Measurements from ENCODE around the gene ASTN2.

The ASTN2 gene

GRCh38 chr9:117413346-117414219, 1.3 kb downstream of the ASTN2 start:
- DNase-seq = no peak

- no peak for DNase-seq
Observed at GRCh38 chr9:117412841-117413240, 2.0 kb downstream of the ASTN2 start.

- DNase-seq = no peak
Observed at GRCh38 chr9:117412006-117412715, 2.7 kb downstream of the ASTN2 start.

GRCh38 chr9:117411547-117411946, 3.3 kb downstream of the ASTN2 start:
- peak in 1 of 2 experiments; percentile 3 for DNase-seq

GRCh38 chr9:117409321-117409720, 5.5 kb downstream of the ASTN2 start:
- DNase-seq = no peak

- DNase-seq = no peak
Observed at GRCh38 chr9:117407436-117408022, 7.3 kb downstream of the ASTN2 start.

- no peak for DNase-seq
Observed at GRCh38 chr9:117405950-117406705, 8.7 kb downstream of the ASTN2 start.

GRCh38 chr9:117403848-117404247, 11.0 kb downstream of the ASTN2 start:
- DNase-seq = no peak

- DNase-seq = no peak
Observed at GRCh38 chr9:117403403-117403811, 11.4 kb downstream of the ASTN2 start.

GRCh38 chr9:117400171-117400570, 14.7 kb downstream of the ASTN2 start:
- DNase-seq = no peak

GRCh38 chr9:117395151-117395650, 19.7 kb downstream of the ASTN2 start:
- DNase-seq = no peak

- no peak for DNase-seq
Observed at GRCh38 chr9:117394655-117395054, 20.2 kb downstream of the ASTN2 start.

GRCh38 chr9:117392992-117393391, 21.9 kb downstream of the ASTN2 start:
- no peak for DNase-seq

- no peak for DNase-seq
Observed at GRCh38 chr9:117387422-117387821, 27.4 kb downstream of the ASTN2 start.

- no peak for DNase-seq
Observed at GRCh38 chr9:117379341-117379740, 35.5 kb downstream of the ASTN2 start.

GRCh38 chr9:117377046-117377445, 37.8 kb downstream of the ASTN2 start:
- no peak for DNase-seq

- no peak for DNase-seq
Observed at GRCh38 chr9:117375956-117376355, 38.9 kb downstream of the ASTN2 start.

- no peak for DNase-seq
Observed at GRCh38 chr9:117374076-117374725, 40.7 kb downstream of the ASTN2 start.

- no peak for DNase-seq
Observed at GRCh38 chr9:117368684-117369230, 46.1 kb downstream of the ASTN2 start.

GRCh38 chr9:117365438-117365837, 49.4 kb downstream of the ASTN2 start:
- no peak for DNase-seq

GRCh38 chr9:117363006-117363405, 51.9 kb downstream of the ASTN2 start:
- no peak for DNase-seq

GRCh38 chr9:117359910-117360309, 54.9 kb downstream of the ASTN2 start:
- DNase-seq = no peak
